Endodermal cell (in vitro differentiated cells): ENCODE results near the gene ENPP4. TPM values are rescaled to one million over a fixed set of nuclear protein-coding genes. Genes with fewer than 3 reads are reported as not detected.
A peak's percentile ranks its signal among the peaks of the same experiment; 100 is the strongest.
"Not testable (repeated sequence)": the region's sequence is repeated elsewhere in the genome, so short reads cannot be mapped to it uniquely, and the experiment has no call there.

Experiments used
- DNase-seq: peaks from one replicate; pipeline ENCODE4 v3.0.0-alpha.2; 2017
- H3K27ac ChIP-seq: 2 replicates; pipeline ENCODE4 v1.5.1; 2013; ENCODE audit warnings: mild to moderate bottlenecking, low read depth, low read length, moderate library complexity
- H3K27me3 ChIP-seq: 2 replicates; pipeline ENCODE4 v1.6.1; 2013; ENCODE audit warnings: mild to moderate bottlenecking, low read length, moderate library complexity; ENCODE audit not compliant: insufficient read depth, control insufficient read depth, poor library complexity, severe bottlenecking
- H3K36me3 ChIP-seq: 2 replicates; pipeline ENCODE4 v1.7.0; 2013; ENCODE audit warnings: mild to moderate bottlenecking, low read length, moderate library complexity; ENCODE audit not compliant: control insufficient read depth, insufficient read depth
- H3K4me1 ChIP-seq: one replicate; pipeline ENCODE4 v1.7.0; 2013; ENCODE audit warnings: low read length; ENCODE audit not compliant: control insufficient read depth, insufficient read depth
- H3K4me3 ChIP-seq: 2 replicates; pipeline ENCODE4 v1.5.1; 2013; ENCODE audit warnings: mild to moderate bottlenecking, low read length, moderate library complexity
- H3K9ac ChIP-seq: 2 replicates; pipeline ENCODE4 v1.6.1; 2013; ENCODE audit warnings: mild to moderate bottlenecking, low read length, moderate library complexity; ENCODE audit not compliant: poor library complexity, severe bottlenecking; ENCODE audit errors: extremely low read depth
- H3K9me3 ChIP-seq: 2 replicates; pipeline ENCODE4 v1.6.1; 2013; ENCODE audit warnings: mild to moderate bottlenecking, low read length, moderate library complexity; ENCODE audit not compliant: control insufficient read depth
- H3K27ac Mint-ChIP-seq: 2 replicates; pipeline ENCODE4 v1.8.0; 2020; ENCODE audit warnings: mixed read lengths
- H3K27me3 Mint-ChIP-seq: 2 replicates; pipeline ENCODE4 v1.8.0; 2021; ENCODE audit warnings: mild to moderate bottlenecking, mixed read lengths; ENCODE audit not compliant: insufficient read depth
- H3K36me3 Mint-ChIP-seq: 2 replicates; pipeline ENCODE4 v1.8.0; 2020; ENCODE audit warnings: low read depth, mixed read lengths
- H3K4me1 Mint-ChIP-seq: 2 replicates; pipeline ENCODE4 v1.8.0; 2020; ENCODE audit warnings: mixed read lengths
- H3K4me3 Mint-ChIP-seq: 2 replicates; pipeline ENCODE4 v1.8.0; 2020; ENCODE audit warnings: mild to moderate bottlenecking, moderate library complexity, mixed read lengths
- H3K9me3 Mint-ChIP-seq: 2 replicates; pipeline ENCODE4 v1.8.0; 2020; ENCODE audit warnings: mild to moderate bottlenecking, mixed read lengths
- CTCF ChIP-seq: fragments of 200-600 bp; sonication (generic); conservative IDR thresholded peaks from 2 replicates; pipeline ENCODE4 v1.5.0; 2021; ENCODE audit warnings: antibody characterized with exemption, mild to moderate bottlenecking
- WGBS, 2 experiments: methylation state at CpG; one replicate each; pipeline versions ENCODE4 v1.1.5 to v1.1.7; 2013; ENCODE audit warnings: missing lambda C conversion rate in 2 of 2, mixed read lengths in 1 of 2; ENCODE audit not compliant: insufficient coverage in 1 of 2, insufficient read length in 1 of 2; 5-methylcytosine and 5-hydroxymethylcytosine counted together
- total RNA-seq, 2 donors: library from RNA; stranded (reverse); fragmentation: NEBNext Ultra II Directional in 1 of 2; extraction: Animal tissue kit (Norgen Biotek cat#: 25700) in 1 of 2; gene quantifications; 2 replicates in 1 of 2; 3 replicates in 1 of 2; pipeline ENCODE4 v1.2.1, GENCODE V29; 2021

The ENPP4 gene
- total RNA-seq, 2 donors from 2014 or later: 3.5 to 7.2 TPM

- H3K27ac ChIP-seq: no peak overlapping the region
- H3K27me3 Mint-ChIP-seq: peaks cover 29% of the 10 kb centered on the region
- no peak overlapping the region for H3K27ac Mint-ChIP-seq
- peaks cover 3% of the 10 kb centered on the region for H3K4me1 Mint-ChIP-seq
- DNase-seq: no peak
- no peak overlapping the region for H3K9ac ChIP-seq
- H3K9me3 Mint-ChIP-seq: no peaks in the 10 kb centered on the region
- H3K36me3 ChIP-seq: no peaks in the 10 kb centered on the region
- no peaks in the 10 kb centered on the region for H3K36me3 Mint-ChIP-seq
- no peak for TF ChIP-seq CTCF
- H3K4me3 Mint-ChIP-seq: no peak overlapping the region
- H3K27me3 ChIP-seq: peaks cover 37% of the 10 kb centered on the region
- no peaks in the 10 kb centered on the region for H3K9me3 ChIP-seq
- H3K4me1 ChIP-seq: no peaks in the 10 kb centered on the region
- 89 to 92% methylated on average over 2 to 3 of the region's 3 CpGs for WGBS, 2 experiments
- H3K4me3 ChIP-seq: no peak overlapping the region
Observed at GRCh38 chr6:46128476-46128875, 1.3 kb upstream of the ENPP4 start.

DNA sequence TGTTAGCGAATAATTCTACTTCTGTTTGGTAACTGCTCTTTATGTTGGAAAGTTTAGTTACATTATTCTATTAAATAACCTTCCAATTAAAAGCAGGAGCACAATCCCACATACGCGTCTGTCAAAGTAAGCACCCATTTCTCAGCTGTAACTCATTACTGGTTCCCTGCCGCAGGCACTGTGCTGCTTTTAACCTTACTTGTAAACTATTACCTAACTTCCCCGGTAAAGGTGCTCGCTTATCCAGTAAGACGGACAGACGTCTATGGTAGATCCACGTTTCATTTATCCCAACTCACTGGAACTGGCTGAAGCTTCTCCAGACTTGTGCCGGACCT, 529 bp upstream of the ENPP4 start:
- no peaks in the 10 kb centered on the region for H3K9me3 ChIP-seq
- TF ChIP-seq CTCF: no peak
- 15 to 19% methylated on average over 8 to 10 of the region's 10 CpGs for WGBS, 2 experiments
- Mint-ChIP-seq H3K4me1 (peaks cover 9% of the 10 kb centered on the region), H3K36me3 (no peaks in the 10 kb centered on the region), H3K9me3 (no peaks in the 10 kb centered on the region), H3K27ac (peak overlapping the region; percentile 56), H3K4me3 (peak overlapping the region; percentile 81), H3K27me3 (peaks cover 29% of the 10 kb centered on the region)
- no peak overlapping the region for H3K9ac ChIP-seq
- no peaks in the 10 kb centered on the region for H3K4me1 ChIP-seq
- peak overlapping the region; percentile 81 for H3K4me3 ChIP-seq
- peaks cover 37% of the 10 kb centered on the region for H3K27me3 ChIP-seq
- no peak overlapping the region for H3K27ac ChIP-seq
- no peak for DNase-seq
- H3K36me3 ChIP-seq: no peaks in the 10 kb centered on the region

DNA sequence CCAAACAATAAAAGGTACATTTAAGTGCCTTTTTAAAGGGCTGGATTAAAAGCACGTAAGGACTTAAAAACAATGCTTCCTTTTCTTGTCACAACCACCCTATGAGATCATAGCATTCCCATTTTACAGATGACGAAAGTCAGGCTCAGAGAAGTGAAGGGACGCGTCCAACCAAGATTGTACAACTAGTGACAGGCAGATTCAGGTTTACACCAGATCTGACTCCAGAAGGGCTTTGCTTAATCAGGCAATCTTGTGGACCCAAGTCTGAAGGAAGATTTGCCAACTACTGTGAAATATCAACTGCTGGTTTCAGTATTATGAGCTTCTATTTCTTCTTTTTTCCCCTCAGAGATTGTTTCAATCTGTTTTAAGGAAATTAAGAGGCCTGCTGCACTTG, 877 bp downstream of the ENPP4 start:
- Histone ChIP-seq H3K4me1 (no peaks in the 10 kb centered on the region), H3K36me3 (no peaks in the 10 kb centered on the region), H3K9me3 (no peaks in the 10 kb centered on the region), H3K9ac (no peak overlapping the region), H3K4me3 (peak overlapping the region; percentile 81), H3K27me3 (peaks cover 36% of the 10 kb centered on the region), H3K27ac (no peak overlapping the region)
- WGBS, 2 experiments: 86 to 93% methylated on average over 3 to 4 of the region's 4 CpGs
- Mint-ChIP-seq H3K9me3 (no peaks in the 10 kb centered on the region), H3K27ac (no peak overlapping the region), H3K4me1 (peaks cover 10% of the 10 kb centered on the region), H3K4me3 (peak overlapping the region; percentile 81), H3K36me3 (no peaks in the 10 kb centered on the region), H3K27me3 (peaks cover 29% of the 10 kb centered on the region)
- no peak for DNase-seq
- TF ChIP-seq CTCF: no peak

DNA sequence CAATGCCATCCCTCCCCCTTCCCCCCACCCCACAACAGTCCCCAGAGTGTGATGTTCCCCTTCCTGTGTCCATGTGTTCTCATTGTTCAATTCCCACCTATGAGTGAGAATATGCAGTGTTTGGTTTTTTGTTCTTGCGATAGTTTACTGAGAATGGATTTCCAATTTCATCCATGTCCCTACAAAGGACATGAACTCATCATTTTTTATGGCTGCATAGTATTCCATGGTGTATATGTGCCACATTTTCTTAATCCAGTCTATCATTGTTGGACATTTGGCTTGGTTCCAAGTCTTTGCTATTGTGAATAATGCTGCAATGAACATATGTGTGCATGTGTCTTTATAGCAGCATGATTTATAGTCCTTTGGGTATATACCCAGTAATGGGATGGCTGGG, 1.5 kb downstream of the ENPP4 start:
- H3K4me3 Mint-ChIP-seq, H3K9ac ChIP-seq, H3K9me3 ChIP-seq, H3K27ac ChIP-seq, H3K36me3 ChIP-seq, H3K4me3 ChIP-seq, H3K27ac Mint-ChIP-seq, H3K9me3 Mint-ChIP-seq, DNase-seq, H3K4me1 Mint-ChIP-seq, H3K4me1 ChIP-seq, H3K36me3 Mint-ChIP-seq: not testable (repeated sequence)
- H3K27me3 ChIP-seq: peaks cover 29% of the 10 kb centered on the region
- WGBS, 2 experiments: no CpG with 5 or more reads among the region's 1 CpG
- H3K27me3 Mint-ChIP-seq: peaks cover 29% of the 10 kb centered on the region
